ENCODE data around the gene HADHA. TPM values are rescaled to one million over a fixed set of nuclear protein-coding genes. Genes with fewer than 3 reads are reported as not detected.

Gene HADHA
- polyA plus RNA-seq, 1 donor from 2014 or later: 40.0 TPM

- H3K27me3 ChIP-seq (ENCODE audit: insufficient read depth, low read depth, low read length): no peaks in the 10 kb centered on the region
- H3K9me3 ChIP-seq (ENCODE audit: low read length): no peaks in the 10 kb centered on the region
- H3K27ac ChIP-seq (ENCODE audit: low read length): no peak overlapping the region
- no peak overlapping the region for H3K9ac ChIP-seq (ENCODE audit: low read length)
- TF ChIP-seq REST (IDR thresholded peaks at IDR 0.05; ENCODE audit: borderline replicate concordance) (no peak), MXI1 (conservative IDR thresholded peaks at IDR 0.05; ENCODE audit: poor library complexity, severe bottlenecking) (no peak), RAD21 (conservative IDR thresholded peaks at IDR 0.05) (no peak), EZH2 (IDR thresholded peaks at IDR 0.05; ENCODE audit: borderline replicate concordance, insufficient read depth, low read length, poor library complexity, severe bottlenecking) (no peak), TAF1 (IDR thresholded peaks at IDR 0.05; ENCODE audit: low read depth) (no peak), SMC3 (conservative IDR thresholded peaks at IDR 0.05; ENCODE audit: poor library complexity) (no peak), POLR2AphosphoS5 (IDR thresholded peaks at IDR 0.05) (no peak), EP300 (conservative IDR thresholded peaks at IDR 0.05; ENCODE audit: poor library complexity, severe bottlenecking) (no peak)
- TF ChIP-seq, protein P1, sequence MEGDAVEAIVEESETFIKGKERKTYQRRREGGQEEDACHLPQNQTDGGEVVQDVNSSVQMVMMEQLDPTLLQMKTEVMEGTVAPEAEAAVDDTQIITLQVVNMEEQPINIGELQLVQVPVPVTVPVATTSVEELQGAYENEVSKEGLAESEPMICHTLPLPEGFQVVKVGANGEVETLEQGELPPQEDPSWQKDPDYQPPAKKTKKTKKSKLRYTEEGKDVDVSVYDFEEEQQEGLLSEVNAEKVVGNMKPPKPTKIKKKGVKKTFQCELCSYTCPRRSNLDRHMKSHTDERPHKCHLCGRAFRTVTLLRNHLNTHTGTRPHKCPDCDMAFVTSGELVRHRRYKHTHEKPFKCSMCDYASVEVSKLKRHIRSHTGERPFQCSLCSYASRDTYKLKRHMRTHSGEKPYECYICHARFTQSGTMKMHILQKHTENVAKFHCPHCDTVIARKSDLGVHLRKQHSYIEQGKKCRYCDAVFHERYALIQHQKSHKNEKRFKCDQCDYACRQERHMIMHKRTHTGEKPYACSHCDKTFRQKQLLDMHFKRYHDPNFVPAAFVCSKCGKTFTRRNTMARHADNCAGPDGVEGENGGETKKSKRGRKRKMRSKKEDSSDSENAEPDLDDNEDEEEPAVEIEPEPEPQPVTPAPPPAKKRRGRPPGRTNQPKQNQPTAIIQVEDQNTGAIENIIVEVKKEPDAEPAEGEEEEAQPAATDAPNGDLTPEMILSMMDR (IDR thresholded peaks at IDR 0.05; ENCODE audit: poor library complexity, severe bottlenecking): no peak
- H2AFZ ChIP-seq (ENCODE audit: low read depth, low read length): no peak overlapping the region
- no peaks in the 10 kb centered on the region for H3F3A ChIP-seq (ENCODE audit: insufficient read depth, low read length, poor library complexity, severe bottlenecking)
- H3K4me3 ChIP-seq (ENCODE audit: low read length): no peak overlapping the region
- H3K9me2 ChIP-seq (ENCODE audit: insufficient read depth, low read length): no peaks in the 10 kb centered on the region
- no peaks in the 10 kb centered on the region for H4K20me1 ChIP-seq (ENCODE audit: insufficient read depth)
- no peaks in the 10 kb centered on the region for H3K36me3 ChIP-seq (ENCODE audit: insufficient read depth, low read length)
- H3K79me2 ChIP-seq (replicated peaks; ENCODE audit: insufficient read depth, low read length): no peaks in the 10 kb centered on the region
- H3K4me2 ChIP-seq (ENCODE audit: low read length): no peak overlapping the region
Observed at GRCh38 chr2:26164231-26164630, 80.2 kb downstream of the HADHA start.

- H3K9ac ChIP-seq (ENCODE audit: low read length): no peak overlapping the region
- H3K79me2 ChIP-seq (replicated peaks; ENCODE audit: insufficient read depth, low read length): no peaks in the 10 kb centered on the region
- no peaks in the 10 kb centered on the region for H4K20me1 ChIP-seq (ENCODE audit: insufficient read depth)
- H3K27me3 ChIP-seq (ENCODE audit: insufficient read depth, low read depth, low read length): no peaks in the 10 kb centered on the region
- no peak overlapping the region for H2AFZ ChIP-seq (ENCODE audit: low read depth, low read length)
- no peaks in the 10 kb centered on the region for H3F3A ChIP-seq (ENCODE audit: insufficient read depth, low read length, poor library complexity, severe bottlenecking)
- H3K36me3 ChIP-seq (ENCODE audit: insufficient read depth, low read length): no peaks in the 10 kb centered on the region
- TF ChIP-seq REST (IDR thresholded peaks at IDR 0.05; ENCODE audit: borderline replicate concordance) (no peak), TAF1 (IDR thresholded peaks at IDR 0.05; ENCODE audit: low read depth) (no peak), RAD21 (conservative IDR thresholded peaks at IDR 0.05) (no peak), MXI1 (conservative IDR thresholded peaks at IDR 0.05; ENCODE audit: poor library complexity, severe bottlenecking) (no peak), POLR2AphosphoS5 (IDR thresholded peaks at IDR 0.05) (no peak), SMC3 (conservative IDR thresholded peaks at IDR 0.05; ENCODE audit: poor library complexity) (no peak), EP300 (conservative IDR thresholded peaks at IDR 0.05; ENCODE audit: poor library complexity, severe bottlenecking) (no peak), EZH2 (IDR thresholded peaks at IDR 0.05; ENCODE audit: borderline replicate concordance, insufficient read depth, low read length, poor library complexity, severe bottlenecking) (no peak)
- no peaks in the 10 kb centered on the region for H3K9me2 ChIP-seq (ENCODE audit: insufficient read depth, low read length)
- H3K4me3 ChIP-seq (ENCODE audit: low read length): no peak overlapping the region
- no peak overlapping the region for H3K4me2 ChIP-seq (ENCODE audit: low read length)
- no peak overlapping the region for H3K27ac ChIP-seq (ENCODE audit: low read length)
- no peaks in the 10 kb centered on the region for H3K9me3 ChIP-seq (ENCODE audit: low read length)
Observed at GRCh38 chr2:26162963-26163362, 81.5 kb downstream of the HADHA start.

Data from neural cell (in vitro differentiated cells).